Measurements from ENCODE around the gene GTPBP3. TPM values are rescaled to one million over a fixed set of nuclear protein-coding genes. Genes with fewer than 3 reads are reported as not detected.
A peak's percentile ranks its signal among the peaks of the same experiment; 100 is the strongest.

The GTPBP3 gene
- total and polyA plus RNA-seq, 9 of the 15 experiments (the other 6 are each of a cell fraction or from before 2014, with no cell fraction given): 4.9 to 124 (median 22.6) TPM

DNA sequence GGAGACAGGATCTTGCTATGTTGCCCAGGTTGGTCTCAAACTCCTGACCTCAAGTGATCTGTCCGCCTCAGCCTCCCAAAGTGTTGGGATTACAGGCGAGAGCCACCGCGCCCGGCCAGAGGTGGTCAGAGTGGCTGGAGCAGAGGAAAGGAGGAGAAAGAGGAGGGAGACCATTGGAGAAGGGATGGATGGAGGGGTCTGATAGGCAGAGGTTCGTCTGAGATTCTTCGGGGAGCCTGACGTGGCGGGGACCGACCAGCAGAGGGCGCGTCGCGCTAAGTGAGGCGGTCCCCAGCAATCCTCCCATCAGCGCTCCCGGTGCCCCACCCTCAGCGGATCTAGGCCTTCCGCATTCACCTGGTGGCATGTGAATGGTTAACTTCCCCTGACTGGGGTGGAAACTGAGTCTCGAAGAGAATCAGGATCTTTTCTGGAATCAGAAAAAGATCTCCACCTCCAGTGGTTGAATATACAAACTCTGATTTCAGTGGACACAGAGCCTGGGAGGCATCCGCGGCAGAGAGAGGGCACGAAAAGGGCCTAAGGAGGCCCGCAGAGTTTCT is 8.8 kb downstream of the GTPBP3 start (continued):
- TF ChIP-seq SP1 (CRISPR knock-in tag; IDR thresholded peaks at IDR 0.05) (0 out of 2 replicates have a peak, but pooled peaks have one; percentile 17), DMBX1 (CRISPR knock-in tag; IDR thresholded peaks at IDR 0.05; ENCODE audit: borderline replicate concordance) (no peak), BRD4 (IDR thresholded peaks at IDR 0.05) (no peak), ZNF830 (CRISPR knock-in tag; IDR thresholded peaks at IDR 0.05) (no peak), FOXP1 (CRISPR knock-in tag; IDR thresholded peaks at IDR 0.05) (no peak), BDP1 (IDR thresholded peaks at IDR 0.05; ENCODE audit: insufficient read depth, insufficient read length) (no peak), STAG1 (CRISPR knock-in tag; IDR thresholded peaks at IDR 0.05; ENCODE audit: borderline replicate concordance) (peak; percentile 51), FOXK2 (conservative IDR thresholded peaks at IDR 0.05 in 1 of 2, IDR thresholded peaks at IDR 0.05 in 1 of 2; ENCODE audit: low read depth in 2 of 2) (no peak), GATAD2A (IDR thresholded peaks at IDR 0.05) (no peak), E2F3 (CRISPR knock-in tag; IDR thresholded peaks at IDR 0.05) (no peak), CTBP1 (IDR thresholded peaks at IDR 0.05; ENCODE audit: borderline replicate concordance) (peak; percentile 84; the same call in 1 of the 2 replicates), ZBED1 (IDR thresholded peaks at IDR 0.05) (no peak), ZNF778 (CRISPR knock-in tag; IDR thresholded peaks at IDR 0.05) (no peak)
- TF ChIP-seq, protein P1, sequence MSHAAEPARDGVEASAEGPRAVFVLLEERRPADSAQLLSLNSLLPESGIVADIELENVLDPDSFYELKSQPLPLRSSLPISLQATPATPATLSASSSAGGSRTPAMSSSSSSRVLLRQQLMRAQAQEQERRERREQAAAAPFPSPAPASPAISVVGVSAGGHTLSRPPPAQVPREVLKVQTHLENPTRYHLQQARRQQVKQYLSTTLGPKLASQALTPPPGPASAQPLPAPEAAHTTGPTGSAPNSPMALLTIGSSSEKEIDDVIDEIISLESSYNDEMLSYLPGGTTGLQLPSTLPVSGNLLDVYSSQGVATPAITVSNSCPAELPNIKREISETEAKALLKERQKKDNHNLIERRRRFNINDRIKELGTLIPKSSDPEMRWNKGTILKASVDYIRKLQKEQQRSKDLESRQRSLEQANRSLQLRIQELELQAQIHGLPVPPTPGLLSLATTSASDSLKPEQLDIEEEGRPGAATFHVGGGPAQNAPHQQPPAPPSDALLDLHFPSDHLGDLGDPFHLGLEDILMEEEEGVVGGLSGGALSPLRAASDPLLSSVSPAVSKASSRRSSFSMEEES (CRISPR knock-in tag; IDR thresholded peaks at IDR 0.05): no peak
- TF ChIP-seq, protein P2, sequence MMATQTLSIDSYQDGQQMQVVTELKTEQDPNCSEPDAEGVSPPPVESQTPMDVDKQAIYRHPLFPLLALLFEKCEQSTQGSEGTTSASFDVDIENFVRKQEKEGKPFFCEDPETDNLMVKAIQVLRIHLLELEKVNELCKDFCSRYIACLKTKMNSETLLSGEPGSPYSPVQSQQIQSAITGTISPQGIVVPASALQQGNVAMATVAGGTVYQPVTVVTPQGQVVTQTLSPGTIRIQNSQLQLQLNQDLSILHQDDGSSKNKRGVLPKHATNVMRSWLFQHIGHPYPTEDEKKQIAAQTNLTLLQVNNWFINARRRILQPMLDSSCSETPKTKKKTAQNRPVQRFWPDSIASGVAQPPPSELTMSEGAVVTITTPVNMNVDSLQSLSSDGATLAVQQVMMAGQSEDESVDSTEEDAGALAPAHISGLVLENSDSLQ (IDR thresholded peaks at IDR 0.05): peak; percentile 29
- TF ChIP-seq, protein P3, sequence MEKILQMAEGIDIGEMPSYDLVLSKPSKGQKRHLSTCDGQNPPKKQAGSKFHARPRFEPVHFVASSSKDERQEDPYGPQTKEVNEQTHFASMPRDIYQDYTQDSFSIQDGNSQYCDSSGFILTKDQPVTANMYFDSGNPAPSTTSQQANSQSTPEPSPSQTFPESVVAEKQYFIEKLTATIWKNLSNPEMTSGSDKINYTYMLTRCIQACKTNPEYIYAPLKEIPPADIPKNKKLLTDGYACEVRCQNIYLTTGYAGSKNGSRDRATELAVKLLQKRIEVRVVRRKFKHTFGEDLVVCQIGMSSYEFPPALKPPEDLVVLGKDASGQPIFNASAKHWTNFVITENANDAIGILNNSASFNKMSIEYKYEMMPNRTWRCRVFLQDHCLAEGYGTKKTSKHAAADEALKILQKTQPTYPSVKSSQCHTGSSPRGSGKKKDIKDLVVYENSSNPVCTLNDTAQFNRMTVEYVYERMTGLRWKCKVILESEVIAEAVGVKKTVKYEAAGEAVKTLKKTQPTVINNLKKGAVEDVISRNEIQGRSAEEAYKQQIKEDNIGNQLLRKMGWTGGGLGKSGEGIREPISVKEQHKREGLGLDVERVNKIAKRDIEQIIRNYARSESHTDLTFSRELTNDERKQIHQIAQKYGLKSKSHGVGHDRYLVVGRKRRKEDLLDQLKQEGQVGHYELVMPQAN (IDR thresholded peaks at IDR 0.05; ENCODE audit: borderline replicate concordance): no peak
- TF ChIP-seq, protein P4, sequence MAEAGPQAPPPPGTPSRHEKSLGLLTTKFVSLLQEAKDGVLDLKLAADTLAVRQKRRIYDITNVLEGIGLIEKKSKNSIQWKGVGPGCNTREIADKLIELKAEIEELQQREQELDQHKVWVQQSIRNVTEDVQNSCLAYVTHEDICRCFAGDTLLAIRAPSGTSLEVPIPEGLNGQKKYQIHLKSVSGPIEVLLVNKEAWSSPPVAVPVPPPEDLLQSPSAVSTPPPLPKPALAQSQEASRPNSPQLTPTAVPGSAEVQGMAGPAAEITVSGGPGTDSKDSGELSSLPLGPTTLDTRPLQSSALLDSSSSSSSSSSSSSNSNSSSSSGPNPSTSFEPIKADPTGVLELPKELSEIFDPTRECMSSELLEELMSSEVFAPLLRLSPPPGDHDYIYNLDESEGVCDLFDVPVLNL (CRISPR knock-in tag; IDR thresholded peaks at IDR 0.05; ENCODE audit: low read depth): no peak
- TF ChIP-seq, protein P5, sequence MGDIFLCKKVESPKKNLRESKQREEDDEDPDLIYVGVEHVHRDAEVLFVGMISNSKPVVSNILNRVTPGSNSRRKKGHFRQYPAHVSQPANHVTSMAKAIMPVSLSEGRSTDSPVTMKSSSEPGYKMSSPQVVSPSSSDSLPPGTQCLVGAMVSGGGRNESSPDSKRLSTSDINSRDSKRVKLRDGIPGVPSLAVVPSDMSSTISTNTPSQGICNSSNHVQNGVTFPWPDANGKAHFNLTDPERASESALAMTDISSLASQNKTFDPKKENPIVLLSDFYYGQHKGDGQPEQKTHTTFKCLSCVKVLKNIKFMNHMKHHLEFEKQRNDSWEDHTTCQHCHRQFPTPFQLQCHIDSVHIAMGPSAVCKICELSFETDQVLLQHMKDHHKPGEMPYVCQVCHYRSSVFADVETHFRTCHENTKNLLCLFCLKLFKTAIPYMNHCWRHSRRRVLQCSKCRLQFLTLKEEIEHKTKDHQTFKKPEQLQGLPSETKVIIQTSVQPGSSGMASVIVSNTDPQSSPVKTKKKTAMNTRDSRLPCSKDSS (IDR thresholded peaks at IDR 0.05; ENCODE audit: low read depth, partially characterized antibody): no peak
- TF ChIP-seq, protein P6, sequence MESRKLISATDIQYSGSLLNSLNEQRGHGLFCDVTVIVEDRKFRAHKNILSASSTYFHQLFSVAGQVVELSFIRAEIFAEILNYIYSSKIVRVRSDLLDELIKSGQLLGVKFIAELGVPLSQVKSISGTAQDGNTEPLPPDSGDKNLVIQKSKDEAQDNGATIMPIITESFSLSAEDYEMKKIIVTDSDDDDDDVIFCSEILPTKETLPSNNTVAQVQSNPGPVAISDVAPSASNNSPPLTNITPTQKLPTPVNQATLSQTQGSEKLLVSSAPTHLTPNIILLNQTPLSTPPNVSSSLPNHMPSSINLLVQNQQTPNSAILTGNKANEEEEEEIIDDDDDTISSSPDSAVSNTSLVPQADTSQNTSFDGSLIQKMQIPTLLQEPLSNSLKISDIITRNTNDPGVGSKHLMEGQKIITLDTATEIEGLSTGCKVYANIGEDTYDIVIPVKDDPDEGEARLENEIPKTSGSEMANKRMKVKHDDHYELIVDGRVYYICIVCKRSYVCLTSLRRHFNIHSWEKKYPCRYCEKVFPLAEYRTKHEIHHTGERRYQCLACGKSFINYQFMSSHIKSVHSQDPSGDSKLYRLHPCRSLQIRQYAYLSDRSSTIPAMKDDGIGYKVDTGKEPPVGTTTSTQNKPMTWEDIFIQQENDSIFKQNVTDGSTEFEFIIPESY (CRISPR knock-in tag; IDR thresholded peaks at IDR 0.05): peak; percentile 53; the same call in 1 of the 2 replicates
